ENCODE data around the gene NRIP1. TPM values are rescaled to one million over a fixed set of nuclear protein-coding genes. Genes with fewer than 3 reads are reported as not detected.

The NRIP1 gene
- total RNA-seq, 1 experiment from 2014 or later: 10.4 TPM

DNA sequence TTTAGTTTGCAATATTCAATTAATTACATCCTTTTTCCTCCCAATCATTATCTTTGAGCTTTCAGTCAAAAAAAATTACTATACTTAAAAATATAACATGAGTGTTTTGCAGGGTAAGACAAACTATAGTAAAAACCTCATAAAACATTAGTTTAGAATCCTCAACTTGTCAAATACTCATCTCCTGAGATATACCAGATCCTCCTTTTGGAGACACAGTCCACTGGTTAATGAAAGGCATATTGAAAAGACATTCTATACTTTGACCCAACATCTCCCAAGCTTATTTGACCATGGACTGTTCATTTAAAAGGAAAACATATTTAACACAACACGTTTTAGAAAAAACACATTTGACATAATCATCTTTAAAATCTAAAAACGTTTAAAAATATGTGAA lies 52.8 kb downstream of the NRIP1 start:
- H3K4me1 ChIP-seq (ENCODE audit: insufficient read depth, low read length): no peaks in the 10 kb centered on the region
- H3K9me3 Mint-ChIP-seq: no peaks in the 10 kb centered on the region
- TF ChIP-seq, protein P1, sequence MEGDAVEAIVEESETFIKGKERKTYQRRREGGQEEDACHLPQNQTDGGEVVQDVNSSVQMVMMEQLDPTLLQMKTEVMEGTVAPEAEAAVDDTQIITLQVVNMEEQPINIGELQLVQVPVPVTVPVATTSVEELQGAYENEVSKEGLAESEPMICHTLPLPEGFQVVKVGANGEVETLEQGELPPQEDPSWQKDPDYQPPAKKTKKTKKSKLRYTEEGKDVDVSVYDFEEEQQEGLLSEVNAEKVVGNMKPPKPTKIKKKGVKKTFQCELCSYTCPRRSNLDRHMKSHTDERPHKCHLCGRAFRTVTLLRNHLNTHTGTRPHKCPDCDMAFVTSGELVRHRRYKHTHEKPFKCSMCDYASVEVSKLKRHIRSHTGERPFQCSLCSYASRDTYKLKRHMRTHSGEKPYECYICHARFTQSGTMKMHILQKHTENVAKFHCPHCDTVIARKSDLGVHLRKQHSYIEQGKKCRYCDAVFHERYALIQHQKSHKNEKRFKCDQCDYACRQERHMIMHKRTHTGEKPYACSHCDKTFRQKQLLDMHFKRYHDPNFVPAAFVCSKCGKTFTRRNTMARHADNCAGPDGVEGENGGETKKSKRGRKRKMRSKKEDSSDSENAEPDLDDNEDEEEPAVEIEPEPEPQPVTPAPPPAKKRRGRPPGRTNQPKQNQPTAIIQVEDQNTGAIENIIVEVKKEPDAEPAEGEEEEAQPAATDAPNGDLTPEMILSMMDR (conservative IDR thresholded peaks at IDR 0.05): no peak
- no peak overlapping the region for H3K14ac ChIP-seq (ENCODE audit: insufficient read depth, low read length)
- H2BK20ac ChIP-seq (ENCODE audit: low read depth, low read length, poor library complexity, severe bottlenecking): no peak overlapping the region
- H2BK5ac ChIP-seq (ENCODE audit: insufficient read length, low read length): no peak overlapping the region
- no peak overlapping the region for H3K4me3 Mint-ChIP-seq
- H2BK15ac ChIP-seq (ENCODE audit: low read depth, low read length): no peak overlapping the region
- no peaks in the 10 kb centered on the region for H3K79me2 ChIP-seq (ENCODE audit: insufficient read depth, low read length)
- H3K56ac ChIP-seq (ENCODE audit: insufficient read length, low read depth, low read length): no peak overlapping the region
- no peak overlapping the region for H3T11ph ChIP-seq (ENCODE audit: low read length)
- H4K5ac ChIP-seq (ENCODE audit: insufficient read length, low read depth, low read length): no peak overlapping the region
- H3K27ac Mint-ChIP-seq: no peak overlapping the region
- H2AK5ac ChIP-seq (ENCODE audit: insufficient read length, low read length): no peak overlapping the region
- no peaks in the 10 kb centered on the region for H3K23me2 ChIP-seq (ENCODE audit: insufficient read length, low read depth, low read length, poor library complexity, severe bottlenecking)
- no peak overlapping the region for H2BK12ac ChIP-seq (ENCODE audit: insufficient read length, low read depth, low read length)
- H3K23ac ChIP-seq (ENCODE audit: insufficient read length, low read depth, low read length): no peak overlapping the region
- H3K9me3 ChIP-seq (ENCODE audit: control insufficient read depth, low read depth, low read length): no peaks in the 10 kb centered on the region
- no peak overlapping the region for H3K4me2 ChIP-seq (ENCODE audit: insufficient read depth, insufficient read length, low read length)
- H3K27me3 ChIP-seq (ENCODE audit: insufficient read depth, low read length): no peaks in the 10 kb centered on the region
- H3K79me1 ChIP-seq (ENCODE audit: insufficient read depth, low read depth, low read length, poor library complexity, severe bottlenecking): no peaks in the 10 kb centered on the region
- peaks cover 0 to 2% (median 0%) of the 10 kb centered on the region in 3 experiments; a peak in 2 of 7 replicates for H3K36me3 Mint-ChIP-seq (ENCODE audit: insufficient read depth in 1 of 3, low read depth in 3 of 3)
- DNase-seq: no peak
- H3K4me1 Mint-ChIP-seq: peaks cover 4 to 8% of the 10 kb centered on the region in 2 experiments
- peaks cover 17% of the 10 kb centered on the region for H3K27me3 Mint-ChIP-seq (ENCODE audit: low read depth)
- no peak overlapping the region for H2BK120ac ChIP-seq (ENCODE audit: low read depth, low read length, poor library complexity, severe bottlenecking)
- no CpG with 5 or more reads among the region's 2 CpGs for WGBS (ENCODE audit: extremely low coverage, insufficient read length, low lambda C conversion rate)
- no peak overlapping the region for H2AFZ ChIP-seq (ENCODE audit: low read length)
- H3K27ac ChIP-seq (ENCODE audit: insufficient read length, low read depth, low read length): no peak overlapping the region
- no peak overlapping the region for H4K8ac ChIP-seq (replicated peaks; ENCODE audit: insufficient read length, low read depth, low read length)
- no peak overlapping the region for H3K9ac ChIP-seq (ENCODE audit: extremely low read depth, insufficient read length, low read length)
- H3K4ac ChIP-seq (ENCODE audit: low read depth, low read length): no peak overlapping the region
- H4K91ac ChIP-seq (ENCODE audit: insufficient read length, low read depth, low read length): no peak overlapping the region
- no peak overlapping the region for H3K18ac ChIP-seq (ENCODE audit: insufficient read length, low read depth, low read length)
- H4K20me1 ChIP-seq (ENCODE audit: control insufficient read depth, insufficient read depth, insufficient read length): no peaks in the 10 kb centered on the region
